H1 (cell line): ENCODE measurements around the gene MRPL52. TPM values are rescaled to one million over a fixed set of nuclear protein-coding genes. Genes with fewer than 3 reads are reported as not detected.

Experiments
- polyA plus RNA-seq, 7 experiments: library from polyadenylated mRNA; depleted of rRNA in 3 of 7; stranded (reverse) in 5 of 7; unstranded in 2 of 7; fragments of >200 nt in 5 of 7; fragments of 200-250 nt in 2 of 7; gene quantifications; 1 replicate in 5 of 7; 2 replicates in 1 of 7; 4 replicates in 1 of 7; pipeline versions ENCODE4 v1.2.1 to v1.2.3, GENCODE V29; 2011 to 2013; ENCODE audit warnings: missing spikeins in 2 of 7, mixed read lengths in 2 of 7
- small RNA-seq: library from polyadenylated mRNA; stranded (forward); fragments of <200 nt; extraction: miRNeasy Mini kit (QIAGEN cat#:217004); gene quantifications from one replicate; pipeline ENCODE3, GENCODE V24; 2013; ENCODE audit not compliant: insufficient read depth
- total RNA-seq: library from RNA; stranded (reverse); fragmentation: NEBNext Ultra II Directional; extraction: Animal tissue kit (Norgen Biotek cat#: 25700); gene quantifications from 2 replicates; pipeline ENCODE4 v1.2.1, GENCODE V29; 2021

MRPL52 gene
- total and polyA plus RNA-seq, 2 of the 8 experiments (the other 6 are each of a cell fraction or from before 2014, with no cell fraction given): 70.5 to 176 TPM

Small RNA genes within 50 kb of the gene (small RNA-seq; reads per million reads assigned to genes)
- gene RF00019: not detected

Other genes starting within 250 kb of the MRPL52 start
- 131 and 133 TPM in 2 replicates for gene DAD1, start 240.7 kb upstream of the MRPL52 start, total RNA-seq
- 433 and 440 TPM in 2 replicates for gene DAD1, start 240.7 kb upstream of the MRPL52 start, polyA plus RNA-seq (2011; rRNA removed)
- 32.4 and 37.1 TPM in 2 replicates for gene ABHD4, start 231.6 kb upstream of the MRPL52 start, total RNA-seq
- gene ABHD4, start 231.6 kb upstream of the MRPL52 start, polyA plus RNA-seq (2011; rRNA removed): 40.6 and 42.9 TPM in 2 replicates
- not detected in 2 replicates for gene OR6J1, start 185.5 kb upstream of the MRPL52 start, total RNA-seq
- not detected in 2 replicates for gene OR6J1, start 185.5 kb upstream of the MRPL52 start, polyA plus RNA-seq (2011; rRNA removed)
- 125 and 129 TPM in 2 replicates for gene OXA1L, start 63.2 kb upstream of the MRPL52 start, total RNA-seq
- 163 and 199 TPM in 2 replicates for gene OXA1L, start 63.2 kb upstream of the MRPL52 start, polyA plus RNA-seq (2011; rRNA removed)
- gene SLC7A7, start 14.5 kb upstream of the MRPL52 start, total RNA-seq: 5.8 and 6.3 TPM in 2 replicates
- 14.9 and 15.0 TPM in 2 replicates for gene SLC7A7, start 14.5 kb upstream of the MRPL52 start, polyA plus RNA-seq (2011; rRNA removed)
- gene MMP14, start 6.7 kb downstream of the MRPL52 start, total RNA-seq: 83.1 and 86.8 TPM in 2 replicates
- gene MMP14, start 6.7 kb downstream of the MRPL52 start, polyA plus RNA-seq (2011; rRNA removed): 58.2 and 81.6 TPM in 2 replicates
- 15.6 and 15.7 TPM in 2 replicates for gene LRP10, start 41.9 kb downstream of the MRPL52 start, total RNA-seq
- gene LRP10, start 41.9 kb downstream of the MRPL52 start, polyA plus RNA-seq (2011; rRNA removed): 12.4 and 22.8 TPM in 2 replicates
- 1.1 and 1.3 TPM in 2 replicates for gene REM2, start 53.3 kb downstream of the MRPL52 start, total RNA-seq
- 0.78 and 1.00 TPM in 2 replicates for gene REM2, start 53.3 kb downstream of the MRPL52 start, polyA plus RNA-seq (2011; rRNA removed)
- 43.1 and 43.3 TPM in 2 replicates for gene RBM23, start 89.3 kb downstream of the MRPL52 start, total RNA-seq
- gene RBM23, start 89.3 kb downstream of the MRPL52 start, polyA plus RNA-seq (2011; rRNA removed): 41.2 and 68.9 TPM in 2 replicates
- gene PRMT5, start 99.5 kb downstream of the MRPL52 start, total RNA-seq: 159 and 171 TPM in 2 replicates
- gene PRMT5, start 99.5 kb downstream of the MRPL52 start, polyA plus RNA-seq (2011; rRNA removed): 329 and 402 TPM in 2 replicates
- gene HAUS4, start 127.2 kb downstream of the MRPL52 start, total RNA-seq: 46.1 and 47.7 TPM in 2 replicates
- gene HAUS4, start 127.2 kb downstream of the MRPL52 start, polyA plus RNA-seq (2011; rRNA removed): 35.6 and 46.0 TPM in 2 replicates
- gene AJUBA, start 152.7 kb downstream of the MRPL52 start, total RNA-seq: 46.0 TPM in 2 replicates
- 33.1 and 38.8 TPM in 2 replicates for gene AJUBA, start 152.7 kb downstream of the MRPL52 start, polyA plus RNA-seq (2011; rRNA removed)
- 7.4 and 7.8 TPM in 2 replicates for gene C14orf93, start 180.3 kb downstream of the MRPL52 start, total RNA-seq
- gene C14orf93, start 180.3 kb downstream of the MRPL52 start, polyA plus RNA-seq (2011; rRNA removed): 8.2 and 9.7 TPM in 2 replicates
- gene PSMB5, start 205.0 kb downstream of the MRPL52 start, total RNA-seq: 246 and 254 TPM in 2 replicates
- 402 and 510 TPM in 2 replicates for gene PSMB5, start 205.0 kb downstream of the MRPL52 start, polyA plus RNA-seq (2011; rRNA removed)
- not detected in 2 replicates for gene PSMB11, start 212.3 kb downstream of the MRPL52 start, total RNA-seq
- not detected in 2 replicates for gene PSMB11, start 212.3 kb downstream of the MRPL52 start, polyA plus RNA-seq (2011; rRNA removed)
- gene CDH24, start 227.6 kb downstream of the MRPL52 start, total RNA-seq: 18.1 TPM in 2 replicates
- gene CDH24, start 227.6 kb downstream of the MRPL52 start, polyA plus RNA-seq (2011; rRNA removed): 27.6 and 41.8 TPM in 2 replicates